Right renal pelvis (tissue), 4 donors: ENCODE data around the gene ARF4. TPM values are rescaled to one million over a fixed set of nuclear protein-coding genes. Genes with fewer than 3 reads are reported as not detected.
"Not testable (repeated sequence)": the region's sequence is repeated elsewhere in the genome, so short reads cannot be mapped to it uniquely, and the experiment has no call there.

Source experiments
- DNase-seq, 4 donors: peaks; one replicate each; pipeline ENCODE4 v3.0.0-alpha.2; 2013; ENCODE audit warnings: low read depth in 4 of 4, low spot score in 3 of 4, missing footprints in 1 of 4
- polyA plus RNA-seq, 4 donors: library from polyadenylated mRNA; unstranded; fragments of 120-200 nt; gene quantifications; one replicate each; pipeline ENCODE4 v1.2.1, GENCODE V29; 2013; ENCODE audit not compliant: insufficient read length in 4 of 4

ARF4 gene
- 100 to 1,000 TPM; 237 to 275 (median 270) TPM for polyA plus RNA-seq

- peak; percentile 97 to 98 (median 98) for DNase-seq
These were observed at the start of gene ARF4 for GRCh38 chr3:57597127-57597923. Gene ARF4 (minus strand): TSS chr3:57597344. CDS start chr3:57597140, 204 bp downstream.

GRCh38 chr3:57646723-57647122 is 49.6 kb upstream of the ARF4 start:
- peak in 1 of 4 donors; percentile 1 for DNase-seq

DNA sequence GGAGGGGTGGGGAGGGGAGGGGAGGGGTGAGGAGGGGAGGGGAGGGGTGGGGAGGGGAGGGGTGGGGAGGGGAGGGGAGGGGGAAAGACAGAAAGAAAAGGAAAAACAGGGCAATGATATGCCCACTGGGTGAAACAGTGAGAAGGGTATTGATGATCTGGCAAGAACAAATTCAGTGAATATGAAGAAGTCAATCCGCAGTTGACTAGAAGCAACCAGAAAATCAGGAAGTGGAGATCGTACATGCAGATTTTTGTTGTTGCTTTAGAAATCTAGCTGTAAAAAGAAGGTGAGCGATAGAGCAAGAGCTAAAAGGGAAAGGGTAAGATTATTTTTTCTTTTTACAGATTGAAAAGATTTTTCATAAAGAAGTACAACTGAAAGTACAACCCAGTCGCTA is 47.6 kb upstream of the ARF4 start:
- no peak for DNase-seq

- DNase-seq, result no peak
These were observed 40.2 kb upstream of the ARF4 start for GRCh38 chr3:57637391-57637790.

GRCh38 chr3:57634259-57634658 is 37.1 kb upstream of the ARF4 start:
- DNase-seq, result not testable (repeated sequence)

DNA sequence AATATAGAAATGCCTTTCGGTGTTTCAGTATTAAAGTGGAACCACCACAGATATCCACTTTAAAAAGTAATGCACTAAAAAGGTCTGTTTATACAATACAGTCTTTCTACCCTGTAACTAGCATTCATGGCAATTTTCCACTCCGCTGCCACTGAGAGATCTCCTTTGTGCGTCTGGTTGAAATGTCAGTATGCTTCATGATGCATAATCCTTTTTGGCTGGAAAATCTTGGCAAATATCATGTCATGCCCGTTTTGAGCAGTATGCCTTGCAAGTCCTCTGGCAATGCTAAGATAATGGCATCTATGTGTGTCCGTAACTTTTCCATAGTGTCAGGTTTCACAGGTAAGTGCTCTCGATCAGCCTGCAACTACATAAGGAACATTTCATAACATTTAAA is 30.8 kb upstream of the ARF4 start:
- DNase-seq, result no peak

DNA sequence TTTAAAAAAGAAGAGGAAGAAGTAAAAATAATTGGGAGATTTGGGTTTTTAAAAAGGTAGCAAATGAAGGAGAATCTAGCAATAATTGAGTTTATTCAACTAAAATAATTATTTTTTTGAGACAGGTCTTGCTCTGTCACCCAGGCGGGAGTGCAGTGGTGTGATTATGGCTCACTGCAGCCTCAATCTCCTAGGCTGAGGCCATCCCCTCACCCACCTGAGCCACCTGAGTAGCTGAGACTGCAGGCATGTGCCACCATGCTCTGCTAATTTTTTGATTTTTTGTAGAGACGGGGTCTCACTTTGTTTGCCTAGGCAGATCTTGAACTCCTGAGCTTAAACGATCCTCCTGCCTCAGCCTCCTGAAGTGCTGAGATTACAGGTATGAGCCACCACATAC is 27.7 kb upstream of the ARF4 start:
- DNase-seq, result no peak

DNA sequence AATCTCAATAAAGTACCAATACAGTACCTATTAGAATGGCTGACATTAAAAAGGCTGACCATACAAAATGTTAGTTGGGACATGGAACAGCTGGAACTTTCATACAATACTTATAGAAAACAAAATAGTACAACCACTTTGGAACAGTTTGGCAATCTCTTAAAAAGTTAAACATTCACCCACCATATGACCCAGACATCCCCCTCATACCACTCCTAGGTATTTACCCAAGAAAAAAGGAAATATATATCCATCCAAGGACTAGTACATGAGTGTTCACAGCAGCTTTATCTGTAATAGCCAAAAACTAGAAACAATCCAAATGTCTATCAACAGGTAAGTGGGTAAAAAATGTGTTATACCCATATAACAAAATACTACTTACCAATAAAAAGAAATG is 25.2 kb upstream of the ARF4 start:
- DNase-seq, result no peak

DNA sequence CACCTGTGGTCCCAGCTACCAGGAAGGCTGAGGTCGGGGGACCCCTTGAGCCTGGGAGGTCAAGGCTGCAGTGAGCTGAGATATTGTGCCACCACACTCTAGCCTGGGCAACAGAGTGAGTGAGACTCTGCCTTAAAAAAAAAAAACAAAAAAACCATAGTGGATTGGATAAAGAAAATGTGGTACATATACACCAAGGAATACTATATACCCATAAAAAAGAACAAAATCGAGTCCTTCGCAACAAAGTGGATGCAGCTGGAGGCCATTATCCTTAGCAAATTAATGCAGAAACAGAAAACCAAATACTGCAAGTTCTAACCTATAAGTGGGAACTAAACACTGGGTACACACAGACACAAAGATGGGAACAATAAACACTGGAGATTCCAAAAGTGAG is 20.6 kb upstream of the ARF4 start:
- no peak for DNase-seq

- no peak for DNase-seq
These were observed 19.1 kb upstream of the ARF4 start for GRCh38 chr3:57616233-57616632.

- not testable (repeated sequence) for DNase-seq
These were observed 14.7 kb upstream of the ARF4 start for GRCh38 chr3:57611870-57612269.

DNA sequence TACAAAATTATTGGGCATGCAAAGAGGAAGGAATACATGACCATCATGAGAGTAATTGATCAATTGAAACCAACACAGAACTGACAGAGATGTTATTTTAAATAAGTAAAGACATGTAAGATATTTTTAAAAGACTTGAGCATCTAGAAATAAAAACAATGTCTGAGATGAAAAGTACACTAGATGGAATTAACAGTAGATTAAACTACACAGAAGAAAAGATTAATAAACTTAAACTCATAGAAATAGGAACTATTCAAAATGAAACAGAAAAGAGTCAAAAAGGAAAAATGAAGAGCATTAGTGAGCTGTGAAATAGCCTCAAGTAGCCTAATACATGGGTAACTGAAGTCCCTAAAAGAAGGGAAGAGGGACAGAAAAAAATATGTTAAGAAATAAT is 8.5 kb upstream of the ARF4 start:
- DNase-seq, result no peak

DNA sequence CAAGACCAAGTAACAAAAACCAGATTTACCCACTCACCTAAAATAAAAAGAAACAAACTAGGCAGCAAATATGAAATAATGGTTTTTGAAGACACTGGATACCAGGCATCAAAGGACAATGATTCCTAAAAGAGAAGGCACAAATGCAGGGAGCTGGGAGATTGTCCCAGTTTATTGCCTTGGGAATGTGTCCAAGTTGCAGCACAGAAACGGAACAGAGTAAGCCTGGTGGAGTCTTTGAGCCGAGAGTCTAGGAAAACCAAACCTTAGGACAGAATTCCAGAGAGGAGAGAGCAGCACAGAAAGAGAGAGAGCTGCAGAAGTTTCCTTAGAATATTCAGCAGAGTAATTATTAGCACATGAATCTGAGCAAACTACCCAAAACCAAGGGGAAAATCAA is 7.8 kb upstream of the ARF4 start:
- DNase-seq, result no peak

- DNase-seq, result no peak
These were observed 3.1 kb upstream of the ARF4 start for GRCh38 chr3:57600195-57600594.

DNA sequence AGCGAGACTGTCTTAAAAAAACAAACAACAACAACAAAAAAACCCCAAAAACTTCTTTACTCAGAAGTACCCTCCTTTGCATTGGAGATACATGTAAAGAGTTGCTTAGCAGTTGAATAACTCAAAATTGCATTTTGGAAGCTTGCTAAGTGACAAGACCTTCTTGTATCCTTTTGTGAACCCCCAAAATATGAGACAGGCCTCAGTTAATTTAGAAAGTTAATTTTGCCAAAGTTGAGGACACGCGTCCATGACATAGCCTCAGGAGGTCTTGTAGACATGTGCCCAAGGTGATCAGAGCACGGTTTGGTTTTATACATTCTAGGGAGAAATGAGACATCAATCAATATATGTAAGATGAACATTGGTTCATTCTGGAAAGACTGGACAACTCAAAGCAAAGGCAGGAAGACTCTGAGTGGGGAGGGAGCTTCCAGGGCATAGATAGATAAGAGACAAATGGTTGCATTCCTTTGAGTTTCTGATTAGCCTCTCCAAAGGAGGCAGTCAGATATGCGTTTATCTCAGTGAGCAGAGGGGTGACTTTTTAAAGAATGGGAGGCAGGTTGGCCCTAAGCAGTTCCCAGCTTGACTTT is 1.7 kb upstream of the ARF4 start:
- DNase-seq, result no peak

DNA sequence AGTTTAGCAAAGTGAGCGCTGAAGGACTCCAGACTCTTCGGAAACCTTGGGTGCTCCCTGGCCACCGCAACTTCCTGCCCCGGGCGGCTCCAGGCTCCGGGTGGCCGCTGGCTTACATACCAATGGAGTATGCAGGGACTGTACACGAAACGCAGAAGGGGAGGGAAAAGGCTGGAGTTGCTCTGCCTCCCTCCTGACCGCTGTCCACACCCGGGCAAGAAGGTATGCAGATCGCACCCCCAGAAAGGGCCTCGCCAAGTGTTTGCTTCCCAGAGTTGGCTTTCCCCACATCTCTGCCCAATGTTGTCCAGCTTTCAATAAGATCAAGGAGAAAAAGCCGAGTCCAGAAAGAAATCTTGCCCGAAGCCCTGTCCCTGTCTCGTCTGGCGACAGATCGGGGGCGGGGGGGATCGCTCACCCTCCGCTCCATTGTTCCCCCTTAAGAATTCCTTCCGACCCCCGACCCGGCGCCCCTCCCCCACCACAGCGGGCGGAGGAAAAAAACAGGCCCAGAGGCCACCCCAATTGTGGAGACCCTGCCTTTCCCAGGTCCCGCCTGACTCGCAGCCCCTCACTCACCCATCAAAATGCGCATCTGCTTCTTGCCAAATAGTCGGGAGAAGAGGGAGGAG is 533 bp downstream of the ARF4 start:
- peak; percentile 43 to 59 (median 50) for DNase-seq

- no peak for DNase-seq
These were observed 2.6 kb downstream of the ARF4 start for GRCh38 chr3:57594576-57594975.

- DNase-seq, result no peak
These were observed 3.0 kb downstream of the ARF4 start for GRCh38 chr3:57594144-57594543.

GRCh38 chr3:57592306-57592705 is 4.8 kb downstream of the ARF4 start:
- no peak for DNase-seq

GRCh38 chr3:57587905-57588304 is 9.2 kb downstream of the ARF4 start:
- DNase-seq, result no peak

DNA sequence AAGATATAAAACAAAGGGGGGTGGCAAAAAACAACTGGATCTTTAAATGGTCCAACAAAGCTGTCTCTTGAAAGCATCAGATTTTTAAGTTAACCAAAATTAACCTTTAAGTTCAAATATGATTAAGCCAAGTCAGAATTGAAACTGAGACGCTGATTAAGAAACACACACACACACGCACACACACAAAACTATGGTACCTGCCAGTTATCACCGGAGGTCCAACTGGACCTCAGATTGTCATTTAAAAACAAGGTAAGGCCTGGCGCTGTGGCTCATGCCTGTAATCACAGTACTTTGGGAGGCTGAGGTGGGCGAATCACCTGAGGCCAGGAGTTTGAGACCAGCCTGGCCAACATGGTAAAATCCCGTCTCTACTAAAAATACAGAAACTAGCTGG is 10.4 kb downstream of the ARF4 start:
- DNase-seq, result no peak

- no peak for DNase-seq
These were observed 13.6 kb downstream of the ARF4 start for GRCh38 chr3:57583544-57583943.
